Suprapubic skin (tissue), 3 donors: ENCODE data around the gene TOR1AIP2.

Experiments used
- POLR2A ChIP-seq, 2 donors: fragments of 450-650 bp; IDR thresholded peaks; one replicate each; pipeline ENCODE4 v1.6.1; 2017; ENCODE audit warnings: antibody characterized with exemption in 2 of 2, mild to moderate bottlenecking in 2 of 2, moderate library complexity in 2 of 2
- TF ChIP-seq, protein P1 (sequence below), 2 donors: fragments of 200-600 bp in 1 of 2; fragments of 450-650 bp in 1 of 2; sonication (generic) in 1 of 2; IDR thresholded peaks; one replicate each; pipeline ENCODE4 v1.5.1; 2016 to 2019; ENCODE audit warnings: antibody characterized with exemption in 2 of 2, mild to moderate bottlenecking in 1 of 2, moderate library complexity in 1 of 2

DNA sequence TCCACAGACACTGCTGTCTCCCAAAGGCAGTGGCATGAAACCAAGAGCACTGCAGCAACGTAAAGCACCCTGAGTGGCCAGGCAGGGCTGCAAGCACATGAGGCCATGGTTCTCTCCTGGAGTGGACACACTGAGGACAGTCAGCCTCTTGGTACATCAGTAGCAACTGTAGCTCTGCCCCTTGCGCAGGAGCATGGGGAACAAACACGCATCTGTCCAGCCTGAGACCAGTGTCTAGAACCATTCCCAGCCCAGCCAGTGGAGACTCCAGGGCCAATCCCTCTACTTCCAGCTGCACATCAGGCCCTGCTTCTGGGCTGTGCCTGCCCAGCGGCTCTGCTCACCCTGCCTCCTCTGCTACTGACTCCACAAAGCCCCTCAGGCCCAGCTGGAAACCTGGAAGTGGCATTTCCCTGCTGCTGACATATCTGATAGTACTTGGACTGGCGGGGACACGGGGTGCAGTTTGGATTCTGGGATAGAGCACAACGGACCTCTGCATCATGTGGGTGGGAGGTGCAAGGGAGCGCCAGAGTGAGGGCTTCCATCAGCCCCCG is 49.0 kb downstream of the TOR1AIP2 start:
- TF ChIP-seq POLR2A (IDR thresholded peaks at IDR 0.05): no peak
- TF ChIP-seq, protein P1, sequence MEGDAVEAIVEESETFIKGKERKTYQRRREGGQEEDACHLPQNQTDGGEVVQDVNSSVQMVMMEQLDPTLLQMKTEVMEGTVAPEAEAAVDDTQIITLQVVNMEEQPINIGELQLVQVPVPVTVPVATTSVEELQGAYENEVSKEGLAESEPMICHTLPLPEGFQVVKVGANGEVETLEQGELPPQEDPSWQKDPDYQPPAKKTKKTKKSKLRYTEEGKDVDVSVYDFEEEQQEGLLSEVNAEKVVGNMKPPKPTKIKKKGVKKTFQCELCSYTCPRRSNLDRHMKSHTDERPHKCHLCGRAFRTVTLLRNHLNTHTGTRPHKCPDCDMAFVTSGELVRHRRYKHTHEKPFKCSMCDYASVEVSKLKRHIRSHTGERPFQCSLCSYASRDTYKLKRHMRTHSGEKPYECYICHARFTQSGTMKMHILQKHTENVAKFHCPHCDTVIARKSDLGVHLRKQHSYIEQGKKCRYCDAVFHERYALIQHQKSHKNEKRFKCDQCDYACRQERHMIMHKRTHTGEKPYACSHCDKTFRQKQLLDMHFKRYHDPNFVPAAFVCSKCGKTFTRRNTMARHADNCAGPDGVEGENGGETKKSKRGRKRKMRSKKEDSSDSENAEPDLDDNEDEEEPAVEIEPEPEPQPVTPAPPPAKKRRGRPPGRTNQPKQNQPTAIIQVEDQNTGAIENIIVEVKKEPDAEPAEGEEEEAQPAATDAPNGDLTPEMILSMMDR (IDR thresholded peaks at IDR 0.05): no peak
